Stimulated activated CD8-positive, alpha-beta memory T cell treated with anti-CD3 and anti-CD28 coated beads, Interleukin-12 subunit alpha, Interleukin-12 subunit beta, amount 100 ng/mL, for 24 hours (primary cell): Measurements from ENCODE around the gene GNLY.
"Not testable (repeated sequence)": the region's sequence is repeated elsewhere in the genome, so short reads cannot be mapped to it uniquely, and the experiment has no call there.

ENCODE experiments used
- DNase-seq: peaks from one replicate; pipeline ENCODE4 v3.0.0-alpha.2; 2020; ENCODE audit errors: extremely low read depth

The GNLY gene

GRCh38 chr2:85710687-85711577 lies 16.8 kb downstream of the GNLY start:
- DNase-seq, result no peak

- no peak for DNase-seq
Observed at GRCh38 chr2:85711578-85712060, 17.5 kb downstream of the GNLY start.

GRCh38 chr2:85712336-85712735 lies 18.2 kb downstream of the GNLY start:
- no peak for DNase-seq

GRCh38 chr2:85712849-85713612 lies 18.9 kb downstream of the GNLY start:
- DNase-seq, result no peak

GRCh38 chr2:85713836-85714235 lies 19.7 kb downstream of the GNLY start:
- DNase-seq, result no peak

GRCh38 chr2:85714421-85714820 lies 20.3 kb downstream of the GNLY start:
- DNase-seq, result not testable (repeated sequence)

- no peak for DNase-seq
Observed at GRCh38 chr2:85714841-85715240, 20.7 kb downstream of the GNLY start.

GRCh38 chr2:85716346-85716914 lies 22.3 kb downstream of the GNLY start:
- no peak for DNase-seq

GRCh38 chr2:85717308-85718008 lies 23.3 kb downstream of the GNLY start:
- no peak for DNase-seq

- no peak for DNase-seq
Observed at GRCh38 chr2:85718009-85718391, 23.8 kb downstream of the GNLY start.

GRCh38 chr2:85718885-85719492 lies 24.8 kb downstream of the GNLY start:
- no peak for DNase-seq

GRCh38 chr2:85719609-85720240 lies 25.6 kb downstream of the GNLY start:
- no peak for DNase-seq

GRCh38 chr2:85720533-85720932 lies 26.4 kb downstream of the GNLY start:
- DNase-seq, result no peak

GRCh38 chr2:85721641-85722040 lies 27.5 kb downstream of the GNLY start:
- DNase-seq, result no peak

- DNase-seq, result no peak
Observed at GRCh38 chr2:85722519-85722918, 28.4 kb downstream of the GNLY start.

GRCh38 chr2:85723707-85724360 lies 29.7 kb downstream of the GNLY start:
- DNase-seq, result no peak

GRCh38 chr2:85724731-85725181 lies 30.6 kb downstream of the GNLY start:
- DNase-seq, result no peak

- DNase-seq, result no peak
Observed at GRCh38 chr2:85725451-85725850, 31.3 kb downstream of the GNLY start.

GRCh38 chr2:85727798-85728197 lies 33.6 kb downstream of the GNLY start:
- DNase-seq, result no peak

GRCh38 chr2:85728342-85728741 lies 34.2 kb downstream of the GNLY start:
- DNase-seq, result no peak
